GM21423 (cell line): Measurements from ENCODE around the gene TTLL11.
"Not testable (repeated sequence)": the region's sequence is repeated elsewhere in the genome, so short reads cannot be mapped to it uniquely, and the experiment has no call there.

ENCODE experiments used
- ATAC-seq: cut with Tn5 transposase; IDR thresholded peaks from one replicate; pipeline ENCODE4 v1.9.1; 2021; ENCODE audit warnings: mild to moderate bottlenecking, moderate library complexity; ENCODE audit not compliant: unreplicated experiment

TTLL11 gene

DNA sequence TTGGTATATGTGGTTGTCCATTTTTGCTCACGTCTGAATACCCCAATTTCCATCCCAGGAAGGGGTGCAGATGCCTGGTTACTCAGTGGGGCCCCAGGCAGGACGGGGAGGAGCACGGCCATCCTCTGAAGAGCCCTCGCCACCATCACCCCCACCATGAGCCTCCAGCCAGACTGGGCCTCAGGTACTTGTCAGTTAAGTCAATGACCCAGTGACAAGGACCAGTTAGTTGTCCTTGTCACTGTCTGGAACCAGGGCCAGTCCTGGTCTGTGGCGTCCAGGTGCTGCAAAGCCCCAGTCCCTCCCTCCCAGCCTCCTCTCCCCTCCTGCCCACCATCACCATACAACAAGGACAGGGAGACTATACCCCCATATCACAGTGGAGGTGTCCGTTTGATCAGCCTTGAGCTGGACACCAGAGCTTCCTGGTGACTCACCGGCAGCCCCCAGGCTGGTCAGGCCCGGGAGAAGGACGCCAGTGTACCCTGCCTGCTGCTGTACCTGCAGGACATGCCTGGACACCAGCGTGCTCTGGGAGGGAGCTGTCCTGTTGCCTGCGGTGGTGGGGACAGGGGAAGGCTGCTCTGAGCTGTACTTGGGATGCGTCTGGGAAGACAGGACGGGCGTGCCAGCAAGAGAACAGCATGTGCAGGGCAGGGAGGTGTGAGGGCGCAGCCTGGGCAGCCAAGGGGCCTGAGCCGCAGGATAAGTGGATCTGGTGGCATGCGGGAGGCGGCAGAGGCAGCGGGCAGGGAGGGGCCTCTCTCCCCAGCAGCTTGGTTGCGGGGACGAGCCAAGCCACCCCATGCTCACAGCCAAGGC is 32.6 kb upstream of the TTLL11 start:
- no peak for ATAC-seq

DNA sequence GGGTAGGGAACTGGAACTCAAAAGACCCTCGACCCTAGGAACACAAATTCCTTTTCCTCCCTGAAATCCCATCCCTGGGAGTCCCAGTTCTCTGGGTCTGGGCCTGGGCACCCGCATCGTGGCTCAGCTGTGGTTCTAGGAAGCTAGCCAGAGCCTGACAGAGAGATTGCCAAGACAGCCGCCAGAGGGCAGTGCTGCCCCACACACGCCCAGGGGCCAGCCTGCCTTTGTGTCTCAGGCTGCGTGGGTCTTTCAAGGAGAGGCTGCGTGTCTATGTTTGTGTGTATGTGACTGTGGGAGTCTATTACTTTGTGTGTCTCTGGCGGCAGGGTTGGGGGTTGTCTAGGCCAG is 32.0 kb upstream of the TTLL11 start:
- peak; percentile 55 for ATAC-seq

DNA sequence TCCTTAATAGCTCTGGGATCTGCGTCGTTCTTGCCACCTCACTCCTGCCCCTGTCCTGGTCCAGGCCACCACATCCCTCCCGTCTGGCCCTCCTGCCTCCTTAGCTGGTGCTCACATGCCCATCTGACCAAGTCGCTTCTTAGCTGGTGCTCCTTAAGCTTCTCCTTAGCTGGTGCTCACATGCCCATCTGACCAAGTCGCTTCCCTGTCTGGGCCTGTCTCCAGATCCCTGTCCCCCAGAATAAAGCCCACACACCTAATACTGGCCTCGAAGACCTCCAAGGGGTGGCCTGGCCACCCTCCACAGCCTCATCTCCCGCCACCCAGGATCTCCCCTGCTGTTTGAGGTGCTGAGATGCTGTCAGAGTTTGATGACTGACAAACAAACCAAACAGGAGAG is 31.4 kb upstream of the TTLL11 start:
- no peak for ATAC-seq

DNA sequence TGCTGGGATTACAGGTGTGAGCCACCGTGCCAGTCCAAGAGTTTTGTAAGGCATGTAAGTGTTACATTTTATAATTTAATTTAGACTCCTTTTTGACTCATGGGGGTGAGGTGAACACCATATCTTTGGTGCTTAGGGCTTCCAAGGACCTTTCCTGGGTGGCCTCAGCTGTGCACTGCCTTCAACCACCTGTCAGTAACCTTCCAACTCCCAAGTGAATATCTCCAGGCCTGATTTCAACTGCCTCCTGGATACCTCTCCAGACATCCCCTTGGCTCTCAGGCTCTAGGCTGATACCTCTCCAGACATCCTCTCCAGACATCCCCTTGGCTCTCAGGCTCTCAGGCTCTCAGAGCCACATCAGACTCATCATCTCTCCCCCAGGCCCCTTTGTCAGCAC is 30.9 kb upstream of the TTLL11 start:
- ATAC-seq = no peak

DNA sequence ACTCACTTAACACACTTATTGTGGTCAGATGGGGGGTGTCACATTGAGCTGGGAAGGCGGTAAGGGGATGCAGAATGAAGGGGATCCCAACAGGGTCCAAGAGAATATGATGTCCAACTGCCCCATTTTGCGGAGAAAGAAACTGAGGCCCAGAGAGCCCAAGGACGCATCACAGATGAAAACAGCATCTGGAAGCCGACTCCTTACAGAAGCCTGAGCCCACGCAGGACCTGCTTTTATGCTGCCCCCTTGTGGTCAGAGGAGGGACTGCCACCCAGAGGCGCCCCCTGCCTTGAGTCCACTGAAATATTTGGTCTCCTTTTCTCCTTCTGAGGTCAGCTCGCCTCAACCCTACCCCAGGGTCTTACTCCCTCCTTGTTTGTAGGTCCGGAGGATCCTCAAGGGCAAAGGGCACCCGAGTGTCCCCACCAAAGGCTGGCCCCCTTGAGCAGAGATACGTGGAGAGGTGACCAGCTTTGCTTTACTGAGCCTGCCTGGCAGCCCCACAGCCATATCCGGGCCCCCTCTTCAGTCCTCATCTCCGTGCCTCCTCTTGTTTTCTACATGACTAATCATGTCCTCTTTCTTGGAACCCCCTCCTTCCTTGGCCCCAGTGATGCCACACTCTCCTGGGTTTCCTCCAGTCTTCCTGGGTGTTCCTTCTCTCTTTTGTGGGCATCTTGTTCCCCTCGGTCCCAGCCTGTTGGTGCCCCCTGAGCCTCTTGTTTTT is 30.0 kb upstream of the TTLL11 start:
- ATAC-seq = no peak

DNA sequence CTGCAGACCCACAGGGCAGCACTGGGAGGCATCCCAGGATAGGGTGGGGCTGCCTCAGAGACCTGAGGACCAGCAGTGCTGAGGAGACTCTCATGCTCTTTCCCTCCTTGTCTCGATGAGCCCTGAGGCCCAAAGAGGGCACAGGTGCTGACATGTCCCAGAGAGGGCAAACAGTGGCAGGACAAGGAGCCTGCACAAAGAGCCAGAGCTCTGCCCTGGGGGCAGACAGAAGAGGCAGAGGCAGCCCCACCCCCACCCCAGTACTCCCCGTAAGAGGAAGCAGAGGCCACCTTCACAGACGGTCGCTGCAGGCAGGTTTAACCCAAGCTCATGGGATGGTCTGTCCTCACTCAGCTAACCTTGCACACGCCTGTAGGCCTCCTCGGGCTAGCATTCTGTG is 29.4 kb upstream of the TTLL11 start:
- no peak for ATAC-seq

DNA sequence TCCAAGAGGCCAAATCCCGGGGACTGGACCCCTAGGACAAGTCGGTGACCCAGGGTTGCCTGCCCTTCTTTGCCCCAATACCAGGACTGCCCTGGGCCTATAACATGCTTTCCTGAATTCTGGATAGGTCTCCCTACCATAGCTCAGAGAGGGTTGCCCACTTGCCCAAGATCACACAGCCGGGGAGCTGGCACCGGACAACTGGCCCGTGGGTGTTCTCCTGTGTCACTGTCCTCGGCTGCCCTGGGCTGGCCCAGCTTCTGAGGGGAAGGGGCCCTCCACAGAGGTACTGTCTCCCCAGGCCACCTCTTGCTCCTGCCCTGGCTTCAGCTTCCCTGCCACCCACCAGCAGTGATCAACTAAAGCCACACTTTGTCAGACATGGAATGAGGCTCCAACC is 28.8 kb upstream of the TTLL11 start:
- ATAC-seq = no peak

DNA sequence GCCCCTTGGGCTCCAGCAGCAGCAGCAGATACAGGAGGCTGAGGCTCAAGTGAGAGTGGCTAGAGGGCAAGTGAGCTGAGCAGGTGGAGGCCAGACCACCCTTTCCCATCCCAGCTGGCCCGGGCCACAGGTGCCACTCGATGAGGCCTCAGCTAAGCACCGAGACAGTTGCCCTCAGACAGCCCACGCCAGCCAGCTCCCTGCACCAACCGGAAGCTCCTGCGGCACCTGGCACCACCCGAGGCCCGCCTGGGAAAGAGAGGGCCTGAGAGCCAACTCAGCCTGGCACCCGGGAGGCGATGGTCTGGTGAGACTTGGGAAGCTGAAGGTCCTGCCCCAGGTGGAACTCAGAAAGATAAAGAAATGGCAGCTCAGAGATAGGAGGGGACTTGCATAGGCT is 28.3 kb upstream of the TTLL11 start:
- no peak for ATAC-seq

DNA sequence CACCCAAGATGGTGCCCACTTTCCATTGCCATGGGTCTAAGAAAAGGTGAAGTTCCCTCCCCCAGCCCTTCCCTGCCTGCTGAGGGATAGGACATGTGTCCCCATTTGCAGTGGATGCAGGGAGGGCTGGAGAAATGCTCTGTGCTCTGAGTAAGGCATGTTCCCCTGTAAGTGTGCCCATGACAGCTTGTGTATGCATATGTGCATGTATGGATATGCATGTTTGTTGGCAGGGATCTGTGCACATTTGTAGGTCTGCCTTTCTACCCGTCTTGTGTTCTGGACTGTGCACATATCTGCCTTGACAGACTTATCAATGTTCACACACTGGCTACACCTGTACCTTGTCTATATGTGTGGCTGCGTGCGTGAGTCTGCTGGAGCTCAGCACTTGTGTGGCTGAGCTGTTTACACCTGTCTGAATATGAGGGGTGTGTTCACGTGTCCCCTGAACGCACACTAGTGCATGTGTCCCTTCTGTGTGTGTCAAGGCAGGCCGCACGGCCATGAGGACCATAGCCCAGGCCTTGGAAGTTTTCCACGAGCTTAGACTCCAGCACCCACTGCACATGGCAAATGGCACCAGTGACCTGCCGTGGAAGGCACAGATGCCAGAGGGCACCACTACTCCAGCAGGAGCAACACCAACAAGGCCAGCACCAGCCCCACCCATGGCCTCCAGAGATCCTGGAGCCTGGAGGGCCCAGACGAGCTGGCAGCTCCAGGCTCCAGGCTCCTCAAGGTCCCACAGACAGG is 27.4 kb upstream of the TTLL11 start:
- no peak for ATAC-seq

DNA sequence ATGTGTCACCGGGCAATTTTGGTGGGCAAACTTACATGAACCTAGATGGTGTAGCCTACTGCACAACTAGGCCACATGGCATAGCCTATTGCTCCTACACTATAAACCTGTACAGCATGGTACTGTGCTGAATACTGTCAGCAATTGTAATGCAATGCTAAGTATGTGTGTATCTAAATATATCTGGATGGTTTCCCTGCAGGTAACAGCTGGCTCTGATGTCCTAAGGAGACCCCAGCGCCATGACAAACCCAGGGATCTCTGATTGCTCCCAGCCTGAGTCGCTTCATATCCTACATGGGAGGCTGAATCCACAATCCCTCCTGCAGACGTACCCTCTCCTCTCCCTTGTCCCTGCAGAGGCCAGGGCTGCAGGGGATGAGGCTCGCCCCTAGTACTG is 26.6 kb upstream of the TTLL11 start:
- no peak for ATAC-seq

DNA sequence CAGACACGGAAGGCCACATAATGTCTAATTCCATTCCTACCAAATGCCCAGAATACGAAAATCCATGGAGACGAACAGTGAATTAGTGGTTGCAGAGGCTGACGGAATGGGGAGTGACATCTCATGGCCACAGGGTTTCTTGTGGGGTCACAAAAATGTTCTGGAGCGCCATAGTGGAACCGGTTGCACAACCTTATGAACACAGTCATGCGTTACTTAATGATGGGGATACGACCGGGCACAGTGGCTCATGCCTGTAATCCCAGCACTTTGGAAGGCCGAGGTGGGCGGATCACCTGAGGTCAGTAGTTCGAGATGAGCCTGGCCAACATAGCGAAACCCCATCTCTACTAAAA is 26.0 kb upstream of the TTLL11 start:
- ATAC-seq = no peak

DNA sequence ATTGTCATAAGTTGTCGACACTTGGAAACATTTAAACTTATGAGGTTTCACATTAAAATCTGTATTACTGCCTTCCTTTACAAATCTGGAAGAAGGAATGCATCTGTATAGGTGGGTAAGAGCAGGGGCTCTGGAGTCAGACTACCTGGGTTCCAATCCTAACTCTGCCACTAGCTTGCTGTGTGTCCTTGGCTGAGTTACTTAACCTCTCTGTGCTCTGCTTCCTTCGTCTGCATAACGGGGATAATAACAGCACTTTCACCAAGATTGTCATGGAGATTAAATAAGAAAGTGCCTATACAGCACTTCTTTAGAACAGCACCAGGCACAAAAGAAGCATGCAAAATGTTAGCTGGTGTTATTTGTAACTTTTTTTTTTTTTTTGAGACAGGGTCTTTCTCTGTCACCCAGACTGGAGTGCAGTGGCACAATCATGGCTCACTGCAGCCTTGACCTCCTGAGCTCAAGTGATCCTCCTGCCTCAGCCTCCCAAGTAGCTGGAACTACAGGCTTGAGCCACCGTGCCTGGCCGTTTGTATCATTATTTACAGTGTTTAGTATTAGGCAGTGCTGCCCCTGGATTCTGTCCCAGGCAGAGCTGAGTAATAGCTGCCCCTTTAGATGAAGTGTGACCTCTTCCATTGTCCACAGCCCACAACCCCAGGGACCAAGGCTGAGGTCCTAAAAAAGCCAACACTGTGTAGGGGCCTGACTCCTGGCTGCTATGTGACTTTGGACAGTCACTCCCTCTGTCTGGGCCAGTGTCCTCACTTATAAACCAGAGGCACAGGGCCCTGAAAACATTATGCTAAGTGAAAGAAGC is 25.4 kb upstream of the TTLL11 start:
- ATAC-seq = no peak

DNA sequence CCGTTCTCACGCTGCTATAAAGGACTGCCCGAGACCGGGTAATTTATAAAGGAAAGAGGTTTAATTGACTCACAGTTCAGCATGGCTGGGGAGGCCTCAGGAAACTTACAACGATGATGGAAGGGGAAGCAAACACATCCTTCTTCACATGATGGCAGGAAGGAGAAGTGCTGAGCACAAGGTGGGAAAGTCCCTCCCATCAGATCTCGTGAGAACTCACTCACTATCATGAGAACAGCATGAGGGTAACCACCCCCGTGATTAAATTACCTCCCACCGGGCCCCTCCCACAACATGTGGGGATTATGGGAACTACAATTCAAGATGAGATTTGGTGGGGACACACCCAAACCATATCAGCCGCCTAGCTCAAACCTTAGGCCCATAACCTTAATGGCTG is 24.1 kb upstream of the TTLL11 start:
- not testable (repeated sequence) for ATAC-seq

DNA sequence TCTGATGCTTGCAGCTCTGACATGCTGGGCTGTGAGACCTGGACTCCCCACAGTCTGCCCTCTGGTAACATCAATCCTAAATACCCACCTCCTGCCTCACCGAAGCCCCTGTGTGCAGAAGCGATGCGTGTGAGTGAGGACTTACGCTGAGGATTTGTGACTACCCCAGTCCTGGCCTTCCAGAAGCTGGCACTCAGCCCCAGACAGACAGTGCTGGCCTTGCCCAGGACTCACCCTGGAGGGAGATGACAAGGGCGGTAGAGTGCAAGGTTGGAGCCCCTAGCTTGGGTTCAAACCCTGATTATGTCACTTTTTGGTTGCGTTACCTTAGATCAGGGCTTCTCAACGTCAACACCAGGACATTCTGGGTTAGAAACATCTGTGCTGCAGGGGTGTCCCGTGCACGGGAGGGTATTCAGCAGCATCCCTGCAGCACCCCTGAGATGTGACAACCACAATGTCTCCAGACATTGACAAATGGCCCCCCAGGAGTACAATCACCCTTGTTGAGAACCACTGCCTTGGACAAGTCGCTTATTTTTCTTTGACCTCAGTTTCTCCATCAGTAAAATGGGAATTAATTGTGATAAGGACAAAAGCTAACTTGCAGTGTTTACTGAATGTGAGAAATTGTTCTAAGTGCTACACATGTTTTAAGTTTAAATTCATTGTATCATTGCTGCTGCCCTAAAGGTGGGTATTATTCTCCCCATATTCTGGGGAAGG is 23.5 kb upstream of the TTLL11 start:
- no peak for ATAC-seq

DNA sequence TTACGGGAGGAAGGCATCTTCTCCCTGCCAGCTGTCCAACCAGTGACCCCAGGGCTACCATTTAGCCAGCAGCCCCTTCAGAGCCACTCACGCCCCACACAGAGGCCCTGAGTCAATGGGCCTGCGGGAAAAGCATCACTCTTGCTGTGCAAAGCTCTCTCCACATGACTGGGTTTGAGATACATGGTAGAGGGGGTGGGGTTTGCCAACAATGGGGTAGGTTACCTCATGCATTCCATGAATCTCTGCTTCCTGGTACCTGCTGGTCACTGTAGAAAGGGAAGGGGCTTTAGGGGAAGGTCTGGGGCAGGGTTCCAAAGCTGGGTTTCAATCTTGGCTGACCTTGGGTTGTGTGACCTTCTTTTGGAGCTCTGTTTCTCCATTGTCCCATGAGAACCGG is 22.9 kb upstream of the TTLL11 start:
- ATAC-seq = no peak

DNA sequence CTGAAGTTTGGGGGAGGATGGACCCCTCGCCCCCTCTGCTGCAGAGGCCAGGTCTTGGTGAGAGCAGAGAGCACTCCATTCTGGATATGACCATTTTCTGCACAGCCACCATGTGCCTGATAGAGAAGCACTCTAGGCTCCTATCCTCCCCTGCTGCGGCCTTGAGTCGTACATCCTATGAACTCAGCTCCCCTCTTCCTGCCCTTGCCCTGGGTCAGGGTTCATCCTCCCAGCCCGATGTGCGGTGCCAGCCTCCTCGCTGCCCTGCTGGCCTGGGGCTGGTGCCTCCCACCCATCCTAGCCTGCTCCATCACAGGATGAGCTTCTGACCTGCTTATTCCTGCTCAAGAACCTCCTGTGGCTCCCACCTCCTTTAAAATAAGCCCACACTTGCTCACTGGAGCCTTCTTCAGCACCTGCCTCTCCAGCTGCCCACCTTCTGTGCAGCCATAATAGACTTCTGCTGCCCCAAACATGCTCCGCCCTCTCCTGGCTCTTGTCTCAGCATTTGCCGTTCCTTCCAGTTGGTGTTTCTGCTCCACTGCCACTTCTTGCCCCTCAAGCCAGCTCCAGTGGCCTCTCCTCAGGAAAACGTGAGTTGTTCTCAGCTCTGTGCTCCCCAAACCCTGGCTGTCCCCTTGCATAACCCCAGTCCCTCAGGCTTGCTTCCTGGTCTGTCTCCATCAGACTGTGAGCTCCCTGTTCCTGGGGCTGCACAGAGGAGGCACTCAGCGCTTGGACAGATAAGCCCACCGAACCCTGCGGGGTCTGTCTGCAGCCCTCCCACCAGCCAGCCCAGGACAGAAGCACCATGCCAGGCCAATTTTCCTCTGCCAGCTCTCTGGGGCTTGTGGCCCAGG is 22.3 kb upstream of the TTLL11 start:
- no peak for ATAC-seq

DNA sequence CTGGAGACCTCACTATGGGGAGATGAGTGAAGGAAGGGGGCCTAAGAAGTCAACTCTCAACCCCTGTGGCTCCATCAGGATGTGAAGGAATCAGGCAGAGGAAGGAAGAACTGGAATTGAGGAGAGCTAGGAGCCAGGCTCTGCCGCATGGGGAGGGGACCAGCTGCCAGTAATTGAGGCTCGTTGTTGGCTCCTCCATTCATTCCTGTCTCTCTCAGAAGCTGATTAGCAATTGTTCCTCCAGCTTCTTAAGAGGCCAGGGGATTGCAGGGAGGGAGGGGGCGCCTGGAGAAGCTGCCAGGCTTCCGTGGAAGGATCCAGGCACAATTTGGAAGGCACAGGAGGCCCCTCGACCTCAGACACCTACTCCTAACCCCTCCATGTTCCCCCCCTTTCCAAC is 20.5 kb upstream of the TTLL11 start:
- no peak for ATAC-seq

DNA sequence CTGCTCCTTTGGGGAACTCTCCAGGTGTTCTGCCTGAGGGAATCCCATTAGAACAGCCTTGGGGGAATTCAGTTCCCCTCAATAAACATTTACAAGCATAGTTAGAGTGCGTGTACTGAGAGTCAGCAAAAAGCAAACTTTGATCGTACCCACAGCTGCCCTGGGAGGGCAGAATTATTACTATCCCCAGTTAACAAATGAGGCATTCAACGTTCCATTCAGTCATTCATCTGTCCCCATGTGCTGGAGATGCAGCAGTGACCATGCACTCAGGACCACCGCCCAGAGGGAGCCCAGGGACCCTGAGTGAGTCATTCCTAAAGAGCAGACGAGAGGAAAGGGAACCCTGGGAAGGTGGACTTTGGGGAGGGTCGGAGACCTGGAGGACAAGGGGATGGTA is 19.1 kb upstream of the TTLL11 start:
- ATAC-seq = no peak

DNA sequence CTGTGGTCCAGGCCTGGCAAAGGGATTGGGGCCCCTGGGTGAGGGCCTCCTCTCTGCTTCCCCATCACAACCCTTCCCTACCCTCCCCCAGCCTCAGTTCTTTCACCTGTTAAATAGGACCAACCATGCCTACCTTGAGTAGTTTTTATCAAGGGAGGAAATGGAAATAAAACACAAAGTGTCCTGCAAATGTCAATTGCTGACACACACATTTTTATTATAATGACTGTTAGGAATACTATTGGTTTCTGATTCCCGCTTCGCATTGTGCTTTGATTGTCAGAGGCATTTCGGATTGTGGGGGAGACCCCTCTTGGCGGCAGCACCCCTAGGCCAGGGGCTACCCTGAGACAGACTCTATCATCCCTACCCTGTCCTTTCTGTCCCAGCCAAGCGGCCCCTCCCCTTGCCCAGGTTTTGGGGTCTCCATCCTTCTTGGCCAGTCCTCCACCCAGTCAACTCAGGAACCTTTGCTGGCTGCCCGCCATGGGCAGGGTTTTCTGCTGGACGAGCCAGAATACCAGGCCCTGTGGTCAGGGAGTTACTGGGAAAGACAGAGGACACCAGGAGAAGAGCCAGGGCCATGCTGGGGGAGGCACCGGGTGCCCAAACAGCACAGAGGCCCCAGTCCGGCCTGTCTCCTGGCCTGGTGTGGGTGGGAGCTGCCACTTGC is 18.4 kb upstream of the TTLL11 start:
- no peak for ATAC-seq
